Measurements from ENCODE around the gene MRAP. TPM values are rescaled to one million over a fixed set of nuclear protein-coding genes. Genes with fewer than 3 reads are reported as not detected.

Gene MRAP
- total and polyA plus RNA-seq, 2 donors (not counting 1 experiment from before 2014, with no cell fraction given) = not detected

GRCh38 chr21:32331444-32332305, 33.0 kb downstream of the MRAP start:
- intact Hi-C loops (cut with micrococcal nuclease) = no loop called here

More at GRCh38 chr21:32331444-32332305, 33.0 kb downstream of the MRAP start:
- H3K4me2 ChIP-seq (replicated peaks; ENCODE audit: low read depth, low read length, poor library complexity, severe bottlenecking) = no peak overlapping the region
- no peak for TF ChIP-seq EZH2 (IDR thresholded peaks at IDR 0.05; ENCODE audit: borderline replicate concordance, insufficient read depth, low read depth, low read length, poor library complexity, severe bottlenecking)
- no peak for TF ChIP-seq CTCF (IDR thresholded peaks at IDR 0.05)
- no peaks in the 10 kb centered on the region for H3K4me1 ChIP-seq (ENCODE audit: control insufficient read depth in 2 of 2, insufficient read depth in 2 of 2, low read length in 2 of 2)
- Mint-ChIP-seq H3K9me3 (ENCODE audit: insufficient read depth) (peaks cover 2% of the 10 kb centered on the region), H3K4me1 (peaks cover 4% of the 10 kb centered on the region), H3K27ac (no peak overlapping the region), H3K4me3 (no peak overlapping the region), H3K27me3 (no peaks in the 10 kb centered on the region)
- no peak overlapping the region for H2AFZ ChIP-seq (ENCODE audit: insufficient read depth, low read depth, low read length, poor library complexity, severe bottlenecking)
- no peaks in the 10 kb centered on the region for H3K27me3 ChIP-seq (replicated peaks in 1 of 4; ENCODE audit: control extremely low read depth in 1 of 4, control insufficient read depth in 3 of 4, insufficient read depth in 4 of 4, low read length in 3 of 4)
- ChIA-PET POLR2A (no interaction called here), CTCF (no interaction called here)
- no peak overlapping the region for H3K27ac ChIP-seq (ENCODE audit: low read length in 2 of 2)
- DNase-seq (no peak), ATAC-seq (ENCODE audit: low read depth) (no peak)
- WGBS (ENCODE audit: insufficient coverage) = 97% methylated on average over 6 of the region's 9 CpGs
- H3K9me3 ChIP-seq (ENCODE audit: control extremely low read depth in 1 of 3, control insufficient read depth in 2 of 3, insufficient read depth in 1 of 3, low read length in 2 of 3) = peaks cover 0 to 4% (median 4%) of the 10 kb centered on the region in 3 donors
- H3K36me3 ChIP-seq (replicated peaks in 1 of 2; ENCODE audit: control extremely low read depth in 1 of 2, control insufficient read depth in 1 of 2, extremely low read depth in 1 of 2, insufficient read depth in 2 of 2, low read length in 1 of 2) = peaks cover 21 to 61% of the 10 kb centered on the region in 2 experiments
- no peak overlapping the region for H3K9ac ChIP-seq (ENCODE audit: low read length)
- no peaks in the 10 kb centered on the region for H3K79me2 ChIP-seq (ENCODE audit: control insufficient read depth, insufficient read depth, low read length)
- H4K20me1 ChIP-seq (ENCODE audit: control insufficient read depth, insufficient read depth, low read length, poor library complexity, severe bottlenecking) = no peaks in the 10 kb centered on the region
- H3K4me3 ChIP-seq (ENCODE audit: control extremely low read depth in 1 of 5, extremely low read depth in 1 of 5, insufficient read depth in 1 of 5, low read depth in 2 of 5, low read length in 4 of 5) = no peak overlapping the region

Measured in B cell (primary cell).